Stimulated activated memory B cell treated with anti-CD40 and anti-IgM and Interleukin-4, amounts not matched to agents 10 μg/mL and 1 μg/mL and 100 μg/mL, for 72 hours (primary cell): ENCODE measurements around the gene TMC1.
"Not testable (repeated sequence)": the region's sequence is repeated elsewhere in the genome, so short reads cannot be mapped to it uniquely, and the experiment has no call there.

Experiments used
- ATAC-seq: fragments of 150-1000 bp; cut with Tn5 transposase; 2 replicates; pipeline ENCODE4 v1.10.0; 2021
- H3K27ac Mint-ChIP-seq: one replicate; pipeline ENCODE4 v1.8.0; 2022; ENCODE audit warnings: mild to moderate bottlenecking, mixed read lengths
- H3K27me3 Mint-ChIP-seq: one replicate; pipeline ENCODE4 v1.8.0; 2022; ENCODE audit warnings: mixed read lengths
- H3K36me3 Mint-ChIP-seq: one replicate; pipeline ENCODE4 v1.8.0; 2022; ENCODE audit warnings: mixed read lengths
- H3K4me1 Mint-ChIP-seq: one replicate; pipeline ENCODE4 v1.8.0; 2022; ENCODE audit warnings: mixed read lengths
- H3K4me3 Mint-ChIP-seq: one replicate; pipeline ENCODE4 v1.8.0; 2022; ENCODE audit warnings: mild to moderate bottlenecking, moderate library complexity, mixed read lengths
- H3K9me3 Mint-ChIP-seq: one replicate; pipeline ENCODE4 v1.8.0; 2022; ENCODE audit warnings: mixed read lengths

TMC1 gene

GRCh38 chr9:72521416-72521815 lies at the start of gene TMC1:
Gene TMC1, plus strand, starts transcription at chr9:72521608. Its CDS starts 127,041 bp downstream, at chr9:72648649.
- not testable (repeated sequence) for H3K36me3 Mint-ChIP-seq, H3K4me1 Mint-ChIP-seq, ATAC-seq, H3K4me3 Mint-ChIP-seq, H3K27me3 Mint-ChIP-seq, H3K27ac Mint-ChIP-seq, H3K9me3 Mint-ChIP-seq

GRCh38 chr9:72473474-72474261 lies 47.7 kb upstream of the TMC1 start:
- Mint-ChIP-seq H3K36me3 (no peaks in the 10 kb centered on the region), H3K4me3 (peak overlapping the region; percentile 9), H3K27me3 (no peaks in the 10 kb centered on the region), H3K9me3 (no peaks in the 10 kb centered on the region), H3K4me1 (peaks cover 20% of the 10 kb centered on the region), H3K27ac (peak overlapping the region; percentile 62)
- peak; percentile 91 for ATAC-seq

- no peaks in the 10 kb centered on the region for H3K9me3 Mint-ChIP-seq
- H3K27ac Mint-ChIP-seq = peak overlapping the region; percentile 62
- ATAC-seq = no peak
- no peak overlapping the region for H3K4me3 Mint-ChIP-seq
- H3K4me1 Mint-ChIP-seq = peaks cover 20% of the 10 kb centered on the region
- no peaks in the 10 kb centered on the region for H3K27me3 Mint-ChIP-seq
- H3K36me3 Mint-ChIP-seq = no peaks in the 10 kb centered on the region
Observed at GRCh38 chr9:72474676-72475075, 46.7 kb upstream of the TMC1 start.

GRCh38 chr9:72476100-72476499 lies 45.3 kb upstream of the TMC1 start:
- no peaks in the 10 kb centered on the region for H3K9me3 Mint-ChIP-seq
- H3K36me3 Mint-ChIP-seq = no peaks in the 10 kb centered on the region
- H3K4me1 Mint-ChIP-seq = peaks cover 20% of the 10 kb centered on the region
- no peaks in the 10 kb centered on the region for H3K27me3 Mint-ChIP-seq
- no peak overlapping the region for H3K4me3 Mint-ChIP-seq
- no peak overlapping the region for H3K27ac Mint-ChIP-seq
- ATAC-seq = no peak

DNA sequence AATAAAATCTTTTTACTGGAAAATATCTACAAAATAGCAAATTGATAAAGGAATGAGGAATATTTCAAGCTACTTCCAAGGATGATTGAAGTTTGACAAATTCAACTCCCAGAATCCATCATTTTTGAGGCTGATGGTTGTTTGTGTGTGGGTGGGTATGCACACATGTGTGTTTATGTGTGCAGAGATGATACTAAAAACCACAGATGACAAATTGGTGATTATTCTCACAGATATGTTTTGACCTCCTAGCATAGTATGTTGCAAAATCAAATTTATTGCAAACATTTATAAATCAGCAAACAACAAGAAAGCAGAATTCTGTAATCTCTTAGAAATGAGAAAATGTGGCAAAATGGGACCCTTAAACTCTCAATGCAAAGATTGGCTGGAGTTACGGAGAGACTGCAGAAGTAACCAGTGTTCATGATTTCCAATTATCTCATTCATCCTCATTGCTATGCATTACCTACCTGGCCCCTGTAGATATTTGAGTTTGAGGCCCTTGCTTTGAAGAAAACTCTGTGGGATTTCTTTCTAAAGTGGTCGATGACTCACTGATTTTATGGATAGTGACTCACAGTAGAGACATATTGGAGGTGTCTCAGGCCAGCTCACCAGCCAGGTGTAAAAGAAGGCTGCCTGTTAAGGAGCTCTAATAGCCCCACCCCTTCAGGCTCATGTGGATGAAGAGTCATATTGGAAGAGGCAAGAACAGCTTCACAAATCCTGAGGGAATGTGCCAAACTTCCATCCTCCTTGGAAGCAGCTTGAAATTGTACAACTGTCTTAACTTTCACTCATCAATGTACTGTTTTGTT lies 44.6 kb upstream of the TMC1 start:
- Mint-ChIP-seq H3K4me1 (peaks cover 20% of the 10 kb centered on the region), H3K4me3 (no peak overlapping the region), H3K27me3 (no peaks in the 10 kb centered on the region), H3K27ac (no peak overlapping the region), H3K9me3 (no peaks in the 10 kb centered on the region), H3K36me3 (no peaks in the 10 kb centered on the region)
- ATAC-seq = no peak

DNA sequence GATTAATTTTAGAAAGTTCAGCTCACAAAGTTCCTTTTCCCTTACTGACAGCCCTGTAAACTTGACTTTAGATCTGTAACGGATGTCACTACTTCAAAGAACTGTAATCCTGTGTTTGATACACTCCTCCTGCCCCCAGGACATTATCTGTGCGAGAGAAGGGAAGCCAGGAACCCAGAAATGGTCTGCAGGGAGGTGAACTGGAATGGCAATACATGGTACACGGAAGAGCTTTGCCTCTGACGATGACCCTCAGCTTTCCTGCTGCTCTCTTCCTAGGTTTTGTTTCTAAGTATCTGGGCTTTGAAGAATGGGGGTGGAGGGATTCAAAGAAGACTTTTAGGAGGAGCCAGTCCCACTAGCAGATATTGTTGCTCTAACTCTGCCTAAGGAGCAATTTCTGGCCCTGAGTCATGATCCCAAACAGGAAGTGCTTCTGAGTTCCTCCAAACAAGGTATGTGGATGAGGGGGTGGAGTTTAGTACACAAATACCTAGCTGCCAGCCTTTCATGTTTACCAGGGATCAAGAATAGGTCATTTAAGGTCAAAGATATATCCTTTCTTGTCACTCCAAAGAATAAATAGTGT lies 43.4 kb upstream of the TMC1 start:
- peaks cover 17% of the 10 kb centered on the region for H3K4me1 Mint-ChIP-seq
- no peaks in the 10 kb centered on the region for H3K27me3 Mint-ChIP-seq
- H3K27ac Mint-ChIP-seq = no peak overlapping the region
- H3K36me3 Mint-ChIP-seq = no peaks in the 10 kb centered on the region
- ATAC-seq = no peak
- no peak overlapping the region for H3K4me3 Mint-ChIP-seq
- H3K9me3 Mint-ChIP-seq = no peaks in the 10 kb centered on the region

DNA sequence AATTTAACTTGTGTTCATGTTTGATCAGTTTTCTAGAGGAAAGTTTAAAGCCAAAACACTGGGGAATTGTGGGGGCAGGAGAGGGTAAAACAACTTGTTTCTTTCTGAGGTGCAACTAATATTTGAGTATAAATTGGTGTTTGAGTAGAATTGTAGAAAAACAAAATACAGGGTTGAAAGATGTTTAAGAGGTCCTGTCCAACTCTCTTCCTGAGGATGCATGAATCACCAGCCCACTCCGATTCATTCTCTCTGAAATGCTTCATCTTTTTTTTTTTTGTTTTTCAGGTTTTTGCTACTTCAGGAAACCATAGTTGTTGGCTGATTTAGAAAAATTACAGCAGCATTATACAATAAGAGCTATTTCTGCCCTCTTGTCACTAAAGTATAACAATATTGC lies 42.4 kb upstream of the TMC1 start:
- Mint-ChIP-seq H3K27me3 (no peaks in the 10 kb centered on the region), H3K4me1 (peaks cover 7% of the 10 kb centered on the region), H3K36me3 (no peaks in the 10 kb centered on the region), H3K9me3 (no peaks in the 10 kb centered on the region), H3K4me3 (no peak overlapping the region), H3K27ac (no peak overlapping the region)
- ATAC-seq = no peak

DNA sequence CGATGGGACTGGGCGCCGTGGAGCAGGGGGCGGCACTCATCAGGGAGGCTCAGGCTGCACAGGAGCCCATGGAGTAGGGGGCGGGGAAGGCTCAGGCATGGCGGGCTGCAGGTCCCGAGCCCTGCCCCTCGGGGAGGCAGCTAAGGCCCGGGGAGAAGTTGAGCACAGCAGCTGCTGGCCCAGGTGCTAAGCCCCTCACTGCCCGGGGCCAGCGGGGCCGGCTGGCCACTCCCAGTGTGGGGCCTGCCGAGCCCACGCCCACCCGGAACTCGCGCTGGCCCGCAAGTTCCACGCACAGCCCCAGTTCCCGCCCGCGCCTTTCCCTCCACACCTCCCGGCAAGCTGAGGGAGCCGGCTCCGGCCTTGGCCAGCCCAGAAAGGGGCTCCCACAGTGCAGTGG lies 41.1 kb upstream of the TMC1 start:
- not testable (repeated sequence) for H3K4me3 Mint-ChIP-seq, ATAC-seq, H3K4me1 Mint-ChIP-seq, H3K27me3 Mint-ChIP-seq, H3K9me3 Mint-ChIP-seq, H3K27ac Mint-ChIP-seq, H3K36me3 Mint-ChIP-seq

- Mint-ChIP-seq H3K4me3 (no peak overlapping the region), H3K9me3 (no peaks in the 10 kb centered on the region), H3K27ac (no peak overlapping the region), H3K36me3 (no peaks in the 10 kb centered on the region), H3K4me1 (no peaks in the 10 kb centered on the region), H3K27me3 (no peaks in the 10 kb centered on the region)
- ATAC-seq = no peak
Observed at GRCh38 chr9:72480921-72481320, 40.5 kb upstream of the TMC1 start.

DNA sequence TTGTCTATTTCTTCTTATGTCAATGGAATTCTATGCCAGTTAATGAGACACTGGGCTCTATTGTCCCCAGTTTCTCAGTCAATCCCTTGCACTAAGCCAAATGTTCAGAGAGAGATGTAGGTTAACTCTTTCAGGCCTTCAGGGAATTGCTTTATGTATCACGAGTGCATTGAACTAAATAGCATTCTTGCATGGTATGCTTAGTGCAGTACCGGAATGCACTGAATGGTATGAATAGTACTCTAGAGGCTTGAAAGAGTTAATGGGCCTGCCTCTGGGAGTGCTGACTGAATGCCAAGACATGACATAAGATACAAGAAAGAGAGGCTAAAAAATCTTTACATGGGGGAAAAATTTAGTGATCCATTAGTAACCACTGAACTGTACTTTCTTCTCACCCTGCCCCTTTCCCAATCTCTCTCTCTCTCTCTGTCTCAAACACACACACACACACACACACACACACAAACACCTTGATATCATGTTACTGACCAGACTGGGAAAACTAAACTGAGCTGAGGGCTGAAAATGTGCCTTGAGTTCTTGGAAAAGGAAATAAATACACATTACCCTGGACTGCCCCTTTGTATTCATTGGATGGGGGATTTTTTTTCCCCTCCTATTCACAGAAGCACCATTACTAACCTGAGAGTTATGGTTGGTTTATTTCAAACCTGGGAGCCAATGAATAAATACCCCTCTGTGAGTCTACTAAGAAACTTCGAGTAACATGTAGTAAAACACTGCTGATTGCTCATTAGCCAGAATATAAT lies 35.4 kb upstream of the TMC1 start:
- Mint-ChIP-seq H3K36me3 (no peaks in the 10 kb centered on the region), H3K27ac (no peak overlapping the region), H3K4me3 (no peak overlapping the region), H3K9me3 (no peaks in the 10 kb centered on the region), H3K27me3 (no peaks in the 10 kb centered on the region), H3K4me1 (no peaks in the 10 kb centered on the region)
- ATAC-seq = no peak

DNA sequence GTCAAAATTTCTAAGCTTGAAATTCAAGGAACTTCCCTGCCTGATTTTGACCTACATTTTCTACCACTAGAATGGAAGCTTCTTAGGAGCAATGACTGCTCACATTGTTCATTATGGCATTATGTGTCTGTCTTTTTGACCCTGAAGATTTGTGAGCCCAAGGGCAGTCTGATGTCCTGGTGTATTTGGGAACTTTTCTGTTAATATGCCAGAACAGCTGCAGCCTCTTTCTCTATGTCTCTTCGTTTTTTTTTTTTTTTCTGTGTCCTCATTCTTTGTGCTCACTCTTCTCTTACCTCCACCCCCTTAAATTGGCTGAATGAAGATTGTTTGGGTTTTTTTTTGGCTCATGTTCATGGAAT lies 34.8 kb upstream of the TMC1 start:
- no peak for ATAC-seq
- H3K4me3 Mint-ChIP-seq = no peak overlapping the region
- no peaks in the 10 kb centered on the region for H3K9me3 Mint-ChIP-seq
- H3K36me3 Mint-ChIP-seq = no peaks in the 10 kb centered on the region
- H3K27me3 Mint-ChIP-seq = no peaks in the 10 kb centered on the region
- H3K4me1 Mint-ChIP-seq = no peaks in the 10 kb centered on the region
- no peak overlapping the region for H3K27ac Mint-ChIP-seq

GRCh38 chr9:72487665-72488064 lies 33.7 kb upstream of the TMC1 start:
- not testable (repeated sequence) for H3K4me1 Mint-ChIP-seq

DNA sequence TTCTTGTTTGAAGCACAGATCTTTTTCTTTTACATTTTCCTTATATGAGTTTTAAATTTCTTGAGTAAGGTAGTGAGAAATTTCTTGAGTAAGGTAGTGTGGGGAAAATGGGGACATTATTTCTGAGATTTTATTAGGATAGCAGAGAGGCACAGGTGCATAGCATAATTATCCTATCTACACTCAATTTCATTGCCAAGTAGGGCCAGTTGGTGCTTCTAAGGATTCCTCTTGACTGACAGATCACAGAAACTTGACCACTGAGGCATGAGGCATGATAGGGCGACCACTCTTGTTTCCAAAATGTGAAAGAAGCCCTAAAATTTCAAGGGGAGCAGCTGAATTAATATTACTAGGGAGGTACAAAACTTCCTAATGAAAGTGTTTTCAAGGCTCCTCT lies 31.4 kb upstream of the TMC1 start:
- no peak overlapping the region for H3K27ac Mint-ChIP-seq
- H3K27me3 Mint-ChIP-seq = peaks cover 12% of the 10 kb centered on the region
- H3K4me3 Mint-ChIP-seq = no peak overlapping the region
- ATAC-seq = no peak
- H3K9me3 Mint-ChIP-seq = no peaks in the 10 kb centered on the region
- no peaks in the 10 kb centered on the region for H3K36me3 Mint-ChIP-seq
- no peaks in the 10 kb centered on the region for H3K4me1 Mint-ChIP-seq

More at GRCh38 chr9:72487665-72488064, 33.7 kb upstream of the TMC1 start:
- H3K27me3 Mint-ChIP-seq, H3K36me3 Mint-ChIP-seq, ATAC-seq, H3K27ac Mint-ChIP-seq, H3K4me3 Mint-ChIP-seq, H3K9me3 Mint-ChIP-seq: not testable (repeated sequence)

DNA sequence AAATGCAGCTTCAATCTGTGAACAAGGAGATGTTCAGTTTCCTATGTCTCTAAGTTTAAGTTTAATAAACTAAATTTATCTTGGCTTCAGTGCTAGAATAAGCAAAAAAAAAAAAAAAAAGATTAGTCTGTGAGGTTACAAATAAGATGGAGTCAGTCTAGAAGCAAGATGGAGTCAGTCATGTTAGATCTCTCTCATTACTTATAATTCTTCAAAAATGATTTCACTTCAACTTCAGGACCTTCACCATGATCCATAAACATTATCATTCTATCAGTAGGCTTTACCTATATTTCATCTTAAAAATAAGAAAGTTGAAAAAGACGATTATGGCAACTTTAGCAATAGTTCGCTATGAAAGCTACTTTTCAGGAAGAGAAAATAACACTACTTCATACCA lies 30.2 kb upstream of the TMC1 start:
- Mint-ChIP-seq H3K4me1 (no peaks in the 10 kb centered on the region), H3K36me3 (no peaks in the 10 kb centered on the region), H3K27me3 (peaks cover 12% of the 10 kb centered on the region), H3K4me3 (no peak overlapping the region), H3K27ac (no peak overlapping the region), H3K9me3 (no peaks in the 10 kb centered on the region)
- no peak for ATAC-seq

DNA sequence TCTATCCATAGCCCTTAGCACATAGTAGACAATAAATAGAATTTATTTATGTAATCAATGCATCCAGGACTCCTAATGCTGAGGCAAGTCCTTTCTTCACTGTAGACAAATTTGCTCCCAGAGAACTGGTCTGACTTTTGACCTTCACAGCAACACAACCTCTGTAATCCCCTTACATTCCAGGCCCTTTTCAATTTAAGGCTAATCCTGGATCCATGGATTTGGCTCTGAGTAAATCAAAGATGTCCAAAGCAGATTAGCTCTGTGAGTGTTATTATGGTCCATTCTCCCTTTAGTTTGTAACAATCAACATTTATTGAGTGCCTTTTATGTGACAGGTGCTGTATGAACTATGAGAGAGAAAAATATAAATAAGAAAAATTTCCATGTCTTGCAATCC lies 27.4 kb upstream of the TMC1 start:
- ATAC-seq = no peak
- Mint-ChIP-seq H3K27me3 (peaks cover 12% of the 10 kb centered on the region), H3K27ac (no peak overlapping the region), H3K4me1 (no peaks in the 10 kb centered on the region), H3K36me3 (no peaks in the 10 kb centered on the region), H3K4me3 (no peak overlapping the region), H3K9me3 (no peaks in the 10 kb centered on the region)
